Endothelial cell of umbilical vein (primary cell): ENCODE results near the gene FANCC. TPM values are rescaled to one million over a fixed set of nuclear protein-coding genes. Genes with fewer than 3 reads are reported as not detected.

Experiments used
- BruUV-seq: library from RNA; stranded (reverse); fragments of 400-500 nt; replicated peaks from 2 replicates; lab custom pipeline; 2021; lab: Mats Ljungman, UMichigan
- CTCF ChIA-PET: fragments of 300-600, 350-600 bp; sonication (Branson Sonifier 250); formaldehyde crosslinking; loops from one replicate; lab custom pipeline; 2021; ENCODE audit warnings: antibody characterized with exemption, inconsistent platforms; lab: Charles Lee
- POLR2A ChIA-PET: fragments of 300-600, 350-600 bp; sonication (Branson Sonifier 250); formaldehyde crosslinking; loops from one replicate; lab custom pipeline; 2021; ENCODE audit warnings: antibody characterized with exemption, inconsistent platforms; lab: Charles Lee
- DNase-seq: peaks from one replicate; pipeline ENCODE4 v3.0.0-alpha.2; 2011; ENCODE audit warnings: low read depth, low spot score
- FAIRE-seq: peaks from 2 replicates; lab custom pipeline; 2011; peaks lifted over from hg19 to GRCh38; lab: Jason Lieb, UNC
- H2AFZ ChIP-seq: 2 replicates; pipeline ENCODE4 v1.6.0; 2012; ENCODE audit warnings: low read depth, low read length, control low read depth, inconsistent platforms
- H3K27ac ChIP-seq: 2 replicates; pipeline ENCODE4 v1.5.1; 2011; ENCODE audit warnings: low read depth, mild to moderate bottlenecking, control low read depth, low read length, moderate library complexity; ENCODE audit not compliant: insufficient read depth
- H3K27me3 ChIP-seq, 2 experiments: 2 replicates each; pipeline versions ENCODE4 v1.6.0 to v1.6.1; 2011; ENCODE audit warnings: low read length in 2 of 2, mixed read lengths in 1 of 2; ENCODE audit not compliant: control insufficient read depth in 2 of 2, insufficient read depth in 2 of 2
- H3K36me3 ChIP-seq, 2 experiments: 2 replicates in 1 of 2; 3 replicates in 1 of 2; pipeline ENCODE4 v1.5.1; 2011; ENCODE audit warnings: low read length in 2 of 2, mild to moderate bottlenecking in 1 of 2, moderate library complexity in 1 of 2; ENCODE audit not compliant: control insufficient read depth in 2 of 2, insufficient read depth in 2 of 2; ENCODE audit errors: extremely low read depth in 1 of 2
- H3K4me1 ChIP-seq: 3 replicates; pipeline ENCODE4 v1.5.1; 2011; ENCODE audit warnings: mild to moderate bottlenecking, low read length; ENCODE audit not compliant: control insufficient read depth, insufficient read depth; ENCODE audit errors: extremely low read depth
- H3K4me2 ChIP-seq: 2 replicates; pipeline ENCODE4 v1.6.1; 2011; ENCODE audit warnings: low read length, control low read depth, mixed read lengths; ENCODE audit not compliant: insufficient read depth
- H3K4me3 ChIP-seq, 3 experiments: fragments of 200-600 bp in 1 of 3; sonication (generic), shearing (Covaris generic) in 1 of 3; replicated peaks in 1 of 3; 2 replicates each; pipeline ENCODE4 v1.5.1; 2011 to 2016; ENCODE audit warnings: control low read depth in 3 of 3, low read length in 3 of 3, mild to moderate bottlenecking in 2 of 3, inconsistent platforms in 1 of 3, low read depth in 1 of 3, moderate library complexity in 1 of 3; ENCODE audit not compliant: insufficient read depth in 1 of 3
- H3K79me2 ChIP-seq: 2 replicates; pipeline ENCODE4 v1.6.0; 2012; ENCODE audit warnings: low read length, inconsistent platforms; ENCODE audit not compliant: control insufficient read depth, insufficient read depth
- H3K9ac ChIP-seq: replicated peaks from 2 replicates; pipeline ENCODE3; 2011; ENCODE audit warnings: low read length, control low read depth; ENCODE audit not compliant: insufficient read depth; ENCODE audit errors: extremely low read depth
- H3K9me1 ChIP-seq: replicated peaks from 3 replicates; pipeline ENCODE4 v1.6.0; 2011; ENCODE audit warnings: mild to moderate bottlenecking, low read length; ENCODE audit not compliant: control insufficient read depth, insufficient read depth; ENCODE audit errors: extremely low read depth
- H3K9me3 ChIP-seq: replicated peaks from 2 replicates; pipeline ENCODE4 v1.5.1; 2012; ENCODE audit warnings: low read length, inconsistent platforms; ENCODE audit not compliant: control insufficient read depth, insufficient read depth
- H4K20me1 ChIP-seq: replicated peaks from 2 replicates; pipeline ENCODE3; 2011; ENCODE audit warnings: mild to moderate bottlenecking, low read length; ENCODE audit not compliant: control insufficient read depth, insufficient read depth; ENCODE audit errors: extremely low read depth
- EZH2 ChIP-seq: IDR thresholded peaks from 2 replicates; pipeline ENCODE4 v1.6.1; 2012; ENCODE audit warnings: borderline replicate concordance, low read depth, mild to moderate bottlenecking, moderate library complexity, low read length, inconsistent platforms; ENCODE audit not compliant: severe bottlenecking
- FOS ChIP-seq: IDR thresholded peaks from 2 replicates; pipeline ENCODE4 v1.6.1; 2011; ENCODE audit warnings: mild to moderate bottlenecking, low read length, moderate library complexity, borderline replicate concordance; ENCODE audit not compliant: insufficient read depth
- GATA2 ChIP-seq: IDR thresholded peaks from 2 replicates; pipeline ENCODE4 v1.7.0; 2011; ENCODE audit warnings: low read depth, mild to moderate bottlenecking, moderate library complexity, mixed read lengths, low read length; ENCODE audit not compliant: insufficient read length, insufficient read depth
- JUN ChIP-seq: IDR thresholded peaks from 2 replicates; pipeline ENCODE4 v1.6.1; 2011; ENCODE audit warnings: borderline replicate concordance, low read depth; ENCODE audit not compliant: insufficient read length, insufficient read depth
- MYC ChIP-seq: IDR thresholded peaks from one replicate; pipeline ENCODE4 v1.6.1; 2011; ENCODE audit warnings: mild to moderate bottlenecking, low read depth, low read length
- POLR2A ChIP-seq: IDR thresholded peaks from 2 replicates; pipeline ENCODE4 v1.6.1; 2012; ENCODE audit warnings: low read depth, mild to moderate bottlenecking, control low read depth, low read length
- POLR2AphosphoS5 ChIP-seq: IDR thresholded peaks from 2 replicates; pipeline ENCODE4 v1.6.1; 2012; ENCODE audit warnings: low read depth, mild to moderate bottlenecking, control low read depth, low read length, moderate library complexity; ENCODE audit not compliant: insufficient read depth
- dilution Hi-C: fragments of 300-500 bp; cut with MboI; formaldehyde crosslinking; loops from one replicate; pipeline ENCODE4 v1.15.0; 2019; ENCODE audit warnings: low sequenced_read_pairs; ENCODE audit not compliant: extremely low pct_ligation_motif_present
- intact Hi-C: fragments of 100-400 bp; cut with micrococcal nuclease; formaldehyde crosslinking; loops from one replicate; pipeline ENCODE4 v1.10.0; 2022
- polyA plus RNA-seq, 4 experiments: library from polyadenylated mRNA; depleted of rRNA in 3 of 4; stranded (reverse) in 3 of 4; unstranded in 1 of 4; fragments of >200 nt; gene quantifications; 2 replicates each; pipeline versions ENCODE4 v1.2.1 to v1.2.3, GENCODE V29; 2011 to 2012; ENCODE audit warnings: missing spikeins in 1 of 4
- total RNA-seq: library from RNA; stranded (reverse); gene quantifications from 2 replicates; pipeline ENCODE4 v1.2.3, GENCODE V29; 2021
- TF ChIP-seq, protein P1 (sequence below), 2 donors: IDR thresholded peaks; 1 replicate in 1 of 2; 2 replicates in 1 of 2; pipeline ENCODE4 v1.5.1; 2011; ENCODE audit warnings: low read length in 2 of 2, mild to moderate bottlenecking in 2 of 2, moderate library complexity in 2 of 2, control low read depth in 1 of 2, inconsistent platforms in 1 of 2, low read depth in 1 of 2; ENCODE audit not compliant: insufficient read depth in 1 of 2; ENCODE audit errors: extremely low read depth in 1 of 2
- TF ChIP-seq, protein P2 (sequence below): IDR thresholded peaks from 2 replicates; pipeline ENCODE4 v1.6.1; 2011; ENCODE audit not compliant: insufficient read depth, insufficient read length

The FANCC gene
- total and polyA plus RNA-seq, 2 donors (not counting 3 experiments of a cell fraction or from before 2014, with no cell fraction given) = 5.7 to 13.1 TPM

GRCh38 chr9:95349091-95350038 lies 31.9 kb upstream of the FANCC start:
- POLR2A ChIA-PET = no interaction called here
- Histone ChIP-seq H3K27me3 (peaks cover 12 to 18% of the 10 kb centered on the region in 2 experiments), H3K79me2 (no peaks in the 10 kb centered on the region), H3K36me3 (no peaks in the 10 kb centered on the region), H3K4me2 (peak overlapping the region; percentile 16), H3K27ac (no peak overlapping the region), H3K9me1 (no peaks in the 10 kb centered on the region), H3K9ac (no peak overlapping the region), H3K9me3 (no peaks in the 10 kb centered on the region), H4K20me1 (no peaks in the 10 kb centered on the region), H2AFZ (peak overlapping the region; percentile 64), H3K4me3 (peak overlapping the region in 1 of 3 experiments; percentile 23), H3K4me1 (peaks cover 4% of the 10 kb centered on the region)
- peak; percentile 78 for TF ChIP-seq EZH2
- TF ChIP-seq JUN = no peak
- BruUV-seq = no TSS peak
- dilution Hi-C loops = no loop called here
- DNase-seq (no peak), FAIRE-seq (no peak)
- intact Hi-C loops = no loop called here
- CTCF ChIA-PET = interaction anchor here (2.9 kb wide), 1 partner anchor 12 kb away, joined by 14 read pairs; no protein-coding TSS in a partner anchor

DNA sequence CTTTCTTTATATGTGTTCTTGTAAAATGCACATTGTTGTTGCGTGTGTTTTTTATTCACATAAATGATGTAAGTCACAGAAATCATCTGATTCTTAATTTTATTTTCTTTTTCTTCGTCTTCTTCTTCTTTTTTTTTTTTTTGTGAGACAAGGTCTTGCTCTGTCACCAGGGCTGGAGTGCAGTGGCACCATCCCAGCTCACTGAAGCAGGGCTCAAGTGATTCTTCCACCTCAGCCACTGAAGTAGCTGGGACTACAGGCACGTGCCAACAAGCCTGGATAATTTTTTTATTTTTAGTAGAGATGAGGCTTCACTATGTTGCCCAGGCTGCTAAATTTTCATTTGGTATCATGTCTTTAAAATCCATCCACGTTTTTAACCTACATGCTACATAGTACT lies 28.5 kb upstream of the FANCC start:
- intact Hi-C loops (no loop called here), dilution Hi-C loops (no loop called here)
- peaks cover 12 to 18% of the 10 kb centered on the region in 2 experiments for H3K27me3 ChIP-seq
- ChIA-PET CTCF (interaction anchor here (0.7 kb wide), 1 partner anchor 160 kb away, joined by 3 read pairs; no protein-coding TSS in a partner anchor), POLR2A (no interaction called here)
- H3K9ac ChIP-seq = no peak overlapping the region
- no peak overlapping the region for H3K4me3 ChIP-seq
- no peak overlapping the region for H3K27ac ChIP-seq
- H3K9me1 ChIP-seq = no peaks in the 10 kb centered on the region
- peaks cover 4% of the 10 kb centered on the region for H3K4me1 ChIP-seq
- no peak overlapping the region for H2AFZ ChIP-seq
- TF ChIP-seq MYC (no peak), GATA2 (no peak), JUN (no peak), FOS (no peak), POLR2AphosphoS5 (no peak), POLR2A (no peak), EZH2 (no peak)
- TF ChIP-seq, protein P1, sequence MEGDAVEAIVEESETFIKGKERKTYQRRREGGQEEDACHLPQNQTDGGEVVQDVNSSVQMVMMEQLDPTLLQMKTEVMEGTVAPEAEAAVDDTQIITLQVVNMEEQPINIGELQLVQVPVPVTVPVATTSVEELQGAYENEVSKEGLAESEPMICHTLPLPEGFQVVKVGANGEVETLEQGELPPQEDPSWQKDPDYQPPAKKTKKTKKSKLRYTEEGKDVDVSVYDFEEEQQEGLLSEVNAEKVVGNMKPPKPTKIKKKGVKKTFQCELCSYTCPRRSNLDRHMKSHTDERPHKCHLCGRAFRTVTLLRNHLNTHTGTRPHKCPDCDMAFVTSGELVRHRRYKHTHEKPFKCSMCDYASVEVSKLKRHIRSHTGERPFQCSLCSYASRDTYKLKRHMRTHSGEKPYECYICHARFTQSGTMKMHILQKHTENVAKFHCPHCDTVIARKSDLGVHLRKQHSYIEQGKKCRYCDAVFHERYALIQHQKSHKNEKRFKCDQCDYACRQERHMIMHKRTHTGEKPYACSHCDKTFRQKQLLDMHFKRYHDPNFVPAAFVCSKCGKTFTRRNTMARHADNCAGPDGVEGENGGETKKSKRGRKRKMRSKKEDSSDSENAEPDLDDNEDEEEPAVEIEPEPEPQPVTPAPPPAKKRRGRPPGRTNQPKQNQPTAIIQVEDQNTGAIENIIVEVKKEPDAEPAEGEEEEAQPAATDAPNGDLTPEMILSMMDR (IDR thresholded peaks at IDR 0.05; ENCODE audit: extremely low read depth in 1 of 2, insufficient read depth in 1 of 2, low read depth in 1 of 2, low read length in 2 of 2) = no peak
- TF ChIP-seq, protein P2, sequence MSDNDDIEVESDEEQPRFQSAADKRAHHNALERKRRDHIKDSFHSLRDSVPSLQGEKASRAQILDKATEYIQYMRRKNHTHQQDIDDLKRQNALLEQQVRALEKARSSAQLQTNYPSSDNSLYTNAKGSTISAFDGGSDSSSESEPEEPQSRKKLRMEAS = no peak
- H3K4me2 ChIP-seq = no peak overlapping the region
- no peaks in the 10 kb centered on the region for H3K79me2 ChIP-seq
- H3K36me3 ChIP-seq = no peaks in the 10 kb centered on the region
- H3K9me3 ChIP-seq = no peaks in the 10 kb centered on the region
- no peaks in the 10 kb centered on the region for H4K20me1 ChIP-seq
- no peak for FAIRE-seq
- BruUV-seq = no TSS peak
- DNase-seq = no peak
